CD1c-positive myeloid dendritic cell (primary cell): ENCODE data around the gene SEL1L3.

Experiments
- DNase-seq: peaks from one replicate; pipeline ENCODE4 v3.0.0-alpha.2; 2016; ENCODE audit errors: extremely low spot score

The SEL1L3 gene

GRCh38 chr4:25818371-25818871 lies 44.4 kb downstream of the SEL1L3 start:
- DNase-seq: no peak

DNA sequence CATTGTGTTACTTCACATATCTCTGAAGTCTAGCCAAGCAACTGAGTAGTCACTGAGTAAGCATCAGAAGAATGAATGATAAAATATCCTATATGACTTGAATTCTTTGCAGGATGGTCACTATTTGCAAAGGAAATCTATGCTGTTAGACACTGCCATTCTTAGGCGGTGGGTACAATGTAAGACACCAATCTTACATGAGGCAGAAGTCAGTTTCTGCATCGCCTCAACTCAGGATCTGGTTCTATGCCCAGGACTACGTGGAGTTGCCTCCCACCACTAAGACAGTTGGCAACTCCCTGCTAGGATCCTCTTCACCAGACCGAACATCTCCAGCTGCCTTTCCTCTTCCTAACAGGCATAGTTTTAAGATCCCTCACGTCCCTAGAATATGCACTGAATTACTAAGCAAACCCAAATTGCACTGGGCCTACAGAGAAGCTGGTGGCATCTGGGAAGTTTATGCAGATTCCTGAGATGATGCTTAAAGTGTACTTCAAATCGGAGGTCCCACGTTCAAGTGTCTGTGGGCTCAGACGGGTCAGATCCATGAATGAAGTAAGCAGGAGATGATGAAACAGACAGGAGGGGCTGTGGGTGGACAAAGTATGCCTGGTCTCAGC lies 45.6 kb downstream of the SEL1L3 start:
- DNase-seq: no peak

DNA sequence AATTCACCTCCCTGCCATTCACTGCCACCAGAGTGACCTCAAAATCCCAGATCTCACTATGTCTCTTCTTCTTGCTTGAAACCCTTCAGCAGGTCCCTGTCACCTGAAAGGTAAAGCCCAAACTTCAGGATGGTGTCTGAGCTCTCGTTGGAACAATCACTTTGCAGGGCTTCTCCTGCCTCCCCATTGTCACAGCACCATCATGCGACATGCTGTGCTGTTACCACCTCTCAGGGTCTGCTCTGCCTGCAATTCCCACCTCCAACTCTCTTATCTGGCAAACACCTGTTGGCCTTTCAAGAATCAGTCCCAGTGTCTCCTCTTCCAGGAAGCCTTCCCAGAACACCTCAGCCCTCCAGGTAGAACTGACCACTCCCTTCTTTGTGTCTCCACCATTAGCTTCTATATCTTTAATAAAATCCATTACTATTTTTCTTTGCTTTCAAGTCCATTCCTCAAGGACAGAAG lies 46.2 kb downstream of the SEL1L3 start:
- DNase-seq: no peak

DNA sequence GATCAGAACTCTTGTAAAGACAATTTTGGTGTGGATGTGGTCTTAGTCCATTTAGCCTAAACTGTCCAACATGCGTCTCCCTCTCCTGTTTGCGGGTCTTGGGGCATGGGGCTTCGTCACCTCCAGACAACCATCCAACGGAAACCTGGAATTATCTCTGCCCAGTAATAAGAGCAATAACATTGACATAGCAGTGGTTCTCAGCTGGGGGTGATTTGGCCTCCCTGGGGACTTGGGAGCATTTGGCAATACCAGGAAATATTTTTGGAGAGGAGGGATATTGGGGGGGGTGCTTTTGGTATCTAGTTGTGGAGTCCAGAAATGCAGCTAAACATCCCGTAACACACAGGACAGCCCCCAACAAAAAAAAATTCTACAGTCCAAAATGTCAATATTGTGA lies 47.2 kb downstream of the SEL1L3 start:
- no peak for DNase-seq

GRCh38 chr4:25814301-25815136 lies 48.3 kb downstream of the SEL1L3 start:
- peak; percentile 92 for DNase-seq

GRCh38 chr4:25813448-25814106 lies 49.2 kb downstream of the SEL1L3 start:
- DNase-seq: peak; percentile 8

- DNase-seq: no peak
These were observed 50.9 kb downstream of the SEL1L3 start for GRCh38 chr4:25811841-25812240.

- no peak for DNase-seq
These were observed 51.5 kb downstream of the SEL1L3 start for GRCh38 chr4:25811374-25811690.

DNA sequence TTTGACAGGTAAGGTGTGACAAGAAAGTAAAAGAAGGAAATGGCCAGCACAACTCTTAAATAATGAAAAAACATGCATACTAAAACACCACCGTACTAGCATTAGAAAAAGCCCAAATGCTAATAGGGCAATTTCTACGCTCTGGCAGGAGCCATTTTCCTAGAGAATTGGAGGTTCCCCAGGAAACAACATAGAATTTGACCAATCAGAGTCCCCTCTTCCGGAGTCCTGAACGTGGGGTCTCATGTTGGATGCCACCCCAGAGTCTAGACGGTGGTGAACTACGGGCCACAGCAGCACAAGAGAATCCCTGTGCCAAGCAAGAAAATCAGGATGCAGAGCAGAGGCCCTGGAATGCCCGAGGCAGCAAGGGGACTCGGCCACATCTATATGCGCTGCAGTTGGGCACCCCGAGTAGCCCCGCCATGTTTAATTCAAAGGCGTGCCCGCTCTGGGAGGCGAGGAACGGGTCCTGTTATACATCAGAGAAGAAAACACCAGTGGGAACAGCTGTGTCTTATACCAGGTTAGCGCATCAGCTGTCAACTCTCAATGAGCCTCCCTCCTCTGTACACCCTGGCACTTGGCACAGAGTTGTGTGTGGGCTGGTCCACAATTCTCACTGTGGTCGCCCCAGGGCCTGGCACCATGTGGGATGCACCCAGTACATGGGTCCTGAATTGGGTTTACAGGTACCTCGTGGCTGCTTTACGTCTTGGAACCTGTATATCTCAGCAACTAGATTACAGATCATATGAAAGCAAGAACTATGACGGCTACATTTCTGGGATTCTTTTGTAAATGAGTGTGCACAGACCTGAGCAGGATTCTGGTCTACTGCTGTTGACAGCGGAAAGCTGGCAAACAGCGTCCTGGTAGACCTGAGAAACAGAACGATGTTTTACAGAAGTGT lies 52.1 kb downstream of the SEL1L3 start:
- no peak for DNase-seq

GRCh38 chr4:25809996-25810395 lies 52.8 kb downstream of the SEL1L3 start:
- no peak for DNase-seq

GRCh38 chr4:25807102-25807728 lies 55.6 kb downstream of the SEL1L3 start:
- DNase-seq: no peak

GRCh38 chr4:25805255-25805860 lies 57.4 kb downstream of the SEL1L3 start:
- no peak for DNase-seq

DNA sequence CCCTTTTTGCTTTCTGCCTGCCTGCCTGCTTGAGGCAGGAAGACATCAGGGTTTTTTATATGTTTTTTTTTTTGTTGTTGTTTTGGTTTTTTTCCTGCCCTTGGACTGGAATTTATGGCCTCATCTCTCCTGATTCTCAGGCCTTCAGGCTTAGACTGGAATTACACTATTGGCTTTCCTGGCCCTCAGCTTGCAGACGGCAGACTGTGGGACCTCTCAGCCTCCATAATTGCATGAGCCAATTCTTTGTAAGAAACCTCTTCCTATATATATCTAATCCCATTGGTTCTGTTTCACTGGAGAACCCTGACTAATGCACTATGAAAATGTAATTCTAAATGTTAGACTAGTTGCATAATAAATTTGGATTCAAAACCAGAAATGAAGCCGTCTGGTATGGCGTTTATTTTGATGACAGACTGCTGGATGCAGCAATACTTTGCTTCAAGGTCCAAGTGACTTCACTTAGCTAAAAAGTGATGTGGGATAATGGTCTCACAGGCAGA lies 59.0 kb downstream of the SEL1L3 start:
- DNase-seq: no peak

- no peak for DNase-seq
These were observed 61.2 kb downstream of the SEL1L3 start for GRCh38 chr4:25801594-25801993.

DNA sequence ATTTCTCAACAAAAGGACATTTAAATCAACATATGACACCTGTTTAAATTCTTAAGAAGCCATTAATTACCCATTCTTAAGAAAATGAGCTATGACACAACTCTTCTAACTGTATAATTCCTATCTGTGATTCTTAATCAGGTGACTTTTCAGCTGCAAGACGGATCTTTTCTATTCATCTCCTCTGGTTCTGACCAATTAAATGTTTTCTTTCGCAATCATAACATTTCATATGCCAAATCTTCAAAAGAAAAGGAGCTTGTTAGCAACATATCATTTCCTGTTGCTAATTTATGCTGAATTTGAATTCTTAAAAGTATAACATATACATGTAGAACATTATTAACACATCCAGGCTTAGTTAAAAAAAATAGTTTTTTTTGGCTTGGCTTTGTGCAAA lies 62.5 kb downstream of the SEL1L3 start:
- no peak for DNase-seq

DNA sequence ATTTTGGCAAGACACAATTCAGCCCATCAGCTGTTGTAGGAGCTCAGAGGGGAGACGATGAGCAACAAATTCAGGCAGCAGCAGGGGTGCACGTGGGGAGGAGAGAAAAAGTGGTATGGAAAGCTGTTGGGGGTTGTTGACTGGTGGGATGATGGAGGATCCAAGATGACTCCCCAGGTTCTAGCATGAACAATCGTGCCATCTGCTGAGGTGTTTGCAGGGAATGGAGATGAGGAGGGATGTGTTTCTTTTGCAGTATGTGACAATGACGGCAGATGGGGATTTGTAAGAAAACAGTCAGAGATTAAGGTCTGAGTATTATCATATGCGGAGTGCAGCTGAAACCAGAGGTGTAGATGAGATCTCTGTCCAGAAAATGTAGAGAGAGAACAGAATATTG lies 63.3 kb downstream of the SEL1L3 start:
- no peak for DNase-seq

- no peak for DNase-seq
These were observed 65.7 kb downstream of the SEL1L3 start for GRCh38 chr4:25797136-25797535.

- DNase-seq: no peak
These were observed 67.0 kb downstream of the SEL1L3 start for GRCh38 chr4:25795566-25796454.

DNA sequence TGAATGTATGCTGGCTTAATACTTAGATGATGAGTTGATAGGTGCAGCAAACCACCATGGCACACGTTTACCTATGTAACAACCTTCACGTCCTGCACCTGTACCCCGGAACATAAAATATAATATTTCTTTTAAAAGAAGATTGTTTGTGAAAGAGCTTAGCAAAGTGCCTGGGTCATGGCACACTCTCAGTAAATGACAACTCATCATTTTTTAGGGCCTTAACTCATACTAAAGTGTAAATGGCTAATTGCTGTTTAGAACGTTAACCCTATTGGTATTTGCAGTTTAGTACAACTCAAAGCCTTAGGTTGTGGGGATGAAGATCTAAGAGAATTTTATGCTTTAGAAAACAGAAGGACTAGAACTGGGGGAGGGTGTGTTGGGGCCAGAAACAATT lies 67.7 kb downstream of the SEL1L3 start:
- DNase-seq: no peak

GRCh38 chr4:25792876-25793275 lies 69.9 kb downstream of the SEL1L3 start:
- no peak for DNase-seq
